GM10266 (cell line): Measurements from ENCODE around the gene TMEM242.

ENCODE experiments used
- DNase-seq: peaks from one replicate; pipeline ENCODE4 v3.0.0; 2012; ENCODE audit errors: extremely low spot score
- TF ChIP-seq, protein P1 (sequence below): IDR thresholded peaks from 2 replicates; pipeline ENCODE4 v1.5.1; 2012; ENCODE audit warnings: mild to moderate bottlenecking, low read depth; ENCODE audit not compliant: control insufficient read depth, insufficient read depth; ENCODE audit errors: missing control alignments

TMEM242 gene

DNA sequence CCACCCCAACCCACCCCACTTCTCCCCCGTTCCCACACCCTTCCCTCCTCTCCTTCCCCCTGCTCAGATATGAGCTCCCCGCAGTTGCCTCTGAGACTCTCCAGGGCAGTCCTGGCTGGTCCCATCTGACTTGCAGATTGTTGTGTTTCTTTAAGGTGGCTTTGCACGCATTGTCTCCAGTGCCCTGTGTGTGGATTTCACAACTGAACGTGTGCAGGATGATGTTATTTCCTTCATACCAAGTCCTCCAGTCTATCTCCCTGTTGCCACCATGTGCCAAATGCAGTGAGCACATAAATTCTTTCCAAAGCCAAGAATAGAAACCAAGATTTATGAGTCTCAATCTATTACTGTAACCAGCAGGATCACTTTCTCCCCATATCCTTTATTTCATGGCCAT, 79.1 kb downstream of the TMEM242 start:
- no peak for DNase-seq
- TF ChIP-seq, protein P1, sequence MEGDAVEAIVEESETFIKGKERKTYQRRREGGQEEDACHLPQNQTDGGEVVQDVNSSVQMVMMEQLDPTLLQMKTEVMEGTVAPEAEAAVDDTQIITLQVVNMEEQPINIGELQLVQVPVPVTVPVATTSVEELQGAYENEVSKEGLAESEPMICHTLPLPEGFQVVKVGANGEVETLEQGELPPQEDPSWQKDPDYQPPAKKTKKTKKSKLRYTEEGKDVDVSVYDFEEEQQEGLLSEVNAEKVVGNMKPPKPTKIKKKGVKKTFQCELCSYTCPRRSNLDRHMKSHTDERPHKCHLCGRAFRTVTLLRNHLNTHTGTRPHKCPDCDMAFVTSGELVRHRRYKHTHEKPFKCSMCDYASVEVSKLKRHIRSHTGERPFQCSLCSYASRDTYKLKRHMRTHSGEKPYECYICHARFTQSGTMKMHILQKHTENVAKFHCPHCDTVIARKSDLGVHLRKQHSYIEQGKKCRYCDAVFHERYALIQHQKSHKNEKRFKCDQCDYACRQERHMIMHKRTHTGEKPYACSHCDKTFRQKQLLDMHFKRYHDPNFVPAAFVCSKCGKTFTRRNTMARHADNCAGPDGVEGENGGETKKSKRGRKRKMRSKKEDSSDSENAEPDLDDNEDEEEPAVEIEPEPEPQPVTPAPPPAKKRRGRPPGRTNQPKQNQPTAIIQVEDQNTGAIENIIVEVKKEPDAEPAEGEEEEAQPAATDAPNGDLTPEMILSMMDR = no peak

DNA sequence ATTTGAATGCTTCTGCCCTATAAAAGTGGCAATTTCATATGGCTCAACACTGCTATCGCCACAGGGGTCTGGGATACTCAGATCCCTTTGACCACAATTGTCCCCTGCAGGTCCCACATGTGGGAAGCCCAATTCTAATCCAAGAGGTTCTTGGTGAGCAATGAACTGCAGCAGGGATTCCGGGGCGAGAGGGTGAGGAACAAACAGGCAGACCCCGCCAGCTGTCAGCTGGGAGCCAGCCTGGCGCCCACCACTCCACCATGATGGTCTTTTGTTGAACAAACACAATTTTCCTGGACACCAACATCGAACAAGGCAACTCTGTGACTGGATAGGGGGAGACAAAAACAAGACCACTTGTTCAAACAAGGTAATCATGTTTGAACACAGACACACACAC, 80.5 kb downstream of the TMEM242 start:
- DNase-seq = no peak
- TF ChIP-seq, protein P1 = no peak

DNA sequence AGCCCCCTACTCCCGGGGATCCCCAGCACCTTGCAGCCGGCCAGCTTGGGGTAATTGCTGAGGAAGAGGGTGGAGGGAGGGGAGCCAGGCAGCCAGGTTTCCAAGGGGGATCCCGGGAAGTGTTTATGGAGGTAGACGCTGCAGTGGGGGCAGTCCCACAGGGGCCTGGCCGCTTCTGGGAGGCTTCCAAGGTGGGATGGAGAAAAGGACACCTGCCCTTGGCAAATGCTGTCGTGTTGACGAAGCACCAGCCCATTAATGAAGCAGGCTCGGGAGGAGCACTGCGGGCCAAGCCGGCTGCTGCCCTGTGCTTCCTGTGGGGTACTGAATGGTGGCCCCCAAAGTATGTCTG, 82.4 kb downstream of the TMEM242 start:
- no peak for DNase-seq
- TF ChIP-seq, protein P1 = no peak

DNA sequence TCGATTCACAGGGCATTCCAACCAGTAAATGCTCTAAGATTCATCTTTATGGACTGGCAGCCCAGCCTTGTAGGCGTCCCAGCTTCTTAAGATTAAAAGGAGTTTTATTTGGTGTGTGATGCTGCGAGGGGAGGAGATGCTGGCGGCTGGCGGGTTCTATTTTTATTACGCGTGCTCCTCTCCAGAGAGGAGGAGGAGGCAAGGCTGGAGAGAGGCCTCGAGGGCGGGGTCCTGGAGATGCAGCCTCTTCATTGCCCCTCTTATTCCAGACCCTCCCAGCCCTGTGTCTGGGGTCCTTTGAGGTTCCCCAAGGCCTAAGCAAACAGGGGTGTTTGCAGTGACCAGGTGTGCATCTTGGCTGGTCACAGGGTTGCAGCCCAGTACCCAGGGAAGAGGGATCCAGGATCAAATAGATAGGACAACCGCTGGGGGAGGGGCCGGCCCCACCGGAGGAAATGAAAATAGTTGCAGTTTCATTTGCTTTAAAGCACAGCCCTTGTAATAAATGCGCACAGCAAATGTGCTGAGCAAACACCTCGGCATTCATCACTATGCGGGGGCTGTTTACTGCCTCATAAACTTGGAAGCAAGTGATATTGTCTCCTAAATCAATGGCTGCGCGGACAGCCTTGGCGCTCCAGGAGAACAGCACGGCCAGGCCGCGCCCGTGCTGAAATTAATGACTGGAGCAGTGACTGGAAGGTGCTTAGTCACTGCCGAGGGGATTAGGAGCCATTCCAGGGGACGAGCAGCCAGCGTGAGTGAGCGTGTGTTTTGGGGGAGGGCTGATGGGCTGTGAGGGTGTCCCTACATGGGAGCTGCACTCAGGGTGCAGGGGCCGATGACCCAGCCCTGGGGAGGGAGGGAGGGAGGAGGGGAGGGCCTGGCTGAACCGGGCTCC, 83.0 kb downstream of the TMEM242 start:
- TF ChIP-seq, protein P1 = no peak
- no peak for DNase-seq

DNA sequence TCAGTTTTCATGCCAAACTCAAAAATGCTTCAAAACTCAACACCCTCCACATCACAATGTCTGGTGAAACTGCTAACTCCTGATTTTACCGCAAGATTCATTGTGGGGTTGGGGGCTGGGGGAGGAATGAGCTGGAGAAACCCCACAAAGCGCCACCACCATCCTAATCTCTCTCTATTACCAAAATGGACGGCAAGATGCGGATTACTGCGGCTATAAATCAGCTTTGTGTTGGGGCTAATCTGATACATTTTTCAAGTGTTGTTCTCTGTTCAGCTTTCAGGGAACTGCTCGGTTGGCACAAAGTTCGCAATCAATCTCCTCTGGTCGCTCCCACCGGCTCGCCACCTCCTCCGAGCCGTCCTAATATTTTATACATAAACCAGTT, 83.7 kb downstream of the TMEM242 start:
- no peak for DNase-seq
- TF ChIP-seq, protein P1 = no peak
